Upper lobe of right lung (tissue), 1 donor: ENCODE data around the gene UTP25. TPM values are rescaled to one million over a fixed set of nuclear protein-coding genes. Genes with fewer than 3 reads are reported as not detected.

Source experiments
- ATAC-seq: fragments of 200-7000 bp; cut with Tn5 transposase; one replicate; pipeline ENCODE4 v1.9.1; 2020; ENCODE audit warnings: mild to moderate bottlenecking, moderate library complexity
- DNase-seq: peaks from one replicate; pipeline ENCODE4 v3.0.0-alpha.2; 2020
- H3K27ac ChIP-seq: fragments of 200-600 bp; one replicate; pipeline ENCODE4 v1.8.0; 2022
- H3K27me3 ChIP-seq: fragments of 200-600 bp; one replicate; pipeline ENCODE4 v1.8.0; 2022; ENCODE audit warnings: mild to moderate bottlenecking
- H3K36me3 ChIP-seq: fragments of 200-600 bp; one replicate; pipeline ENCODE4 v1.8.0; 2022
- H3K4me1 ChIP-seq: fragments of 200-600 bp; one replicate; pipeline ENCODE4 v1.8.0; 2022
- H3K4me3 ChIP-seq: fragments of 200-600 bp; one replicate; pipeline ENCODE4 v1.8.0; 2022; ENCODE audit warnings: mild to moderate bottlenecking
- H3K9me3 ChIP-seq: fragments of 200-600 bp; one replicate; pipeline ENCODE4 v1.8.0; 2022
- intact Hi-C: fragments of 100-400 bp; cut with DNase I; formaldehyde crosslinking; loops from one replicate; pipeline ENCODE4 v1.11.0; 2022
- long read RNA-seq: library from polyadenylated mRNA; unstranded; transcript quantifications from one replicate; pipeline ENCODE4 v2.0.0, GENCODE V29; 2021
- total RNA-seq: library from RNA; stranded (reverse); fragmentation: NEBNext Ultra II Directional; extraction: Animal tissue kit (Norgen Biotek cat#: 25700); gene quantifications from one replicate; pipeline ENCODE4 v1.2.1, GENCODE V29; 2021
- TF ChIP-seq, protein P1 (sequence below): fragments of 200-600 bp; IDR thresholded peaks from one replicate; pipeline ENCODE4 v1.8.0; 2022; ENCODE audit warnings: antibody characterized with exemption
- donor health status: DM: no; HTN: yes; CAD: no; lungs with severe emphysema.

Gene UTP25, protein sequence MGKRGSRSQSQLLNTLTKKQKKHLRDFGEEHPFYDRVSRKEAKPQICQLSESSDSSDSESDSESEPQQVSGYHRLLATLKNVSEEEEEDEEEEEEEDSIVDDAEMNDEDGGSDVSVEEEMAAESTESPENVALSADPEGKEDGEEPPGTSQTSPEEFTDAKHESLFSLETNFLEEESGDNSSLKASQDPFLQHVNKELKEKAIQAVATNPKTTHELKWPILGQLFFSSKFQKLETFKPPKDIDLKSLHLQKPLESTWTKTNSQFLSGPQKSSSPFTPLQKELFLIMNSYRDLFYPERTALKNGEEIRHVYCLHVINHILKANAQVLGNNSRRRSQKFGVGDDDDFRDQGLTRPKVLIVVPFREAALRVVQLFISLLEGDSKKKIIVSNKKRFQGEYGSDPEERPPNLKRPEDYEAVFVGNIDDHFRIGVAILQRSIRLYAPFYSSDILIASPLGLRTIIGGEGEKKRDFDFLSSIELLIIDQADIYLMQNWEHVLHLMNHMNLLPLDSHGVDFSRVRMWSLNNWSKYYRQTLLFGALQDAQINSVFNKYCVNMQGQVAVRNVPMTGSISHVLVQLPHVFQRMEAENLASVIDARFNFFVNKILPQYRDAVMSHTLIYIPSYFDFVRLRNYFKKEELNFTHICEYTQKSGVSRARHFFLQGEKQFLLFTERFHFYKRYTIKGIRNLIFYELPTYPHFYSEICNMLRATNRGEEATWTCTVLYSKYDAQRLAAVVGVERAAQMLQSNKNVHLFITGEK
- total RNA-seq = 7.1 TPM
- long read RNA-seq, full-length matches to known transcripts = 12 of 15 reads
- long read RNA-seq, partial matches to known transcripts = 1 of 15 reads
- long read RNA-seq, other reads (novel, unspliced or antisense) = 2 of 15 reads

DNA sequence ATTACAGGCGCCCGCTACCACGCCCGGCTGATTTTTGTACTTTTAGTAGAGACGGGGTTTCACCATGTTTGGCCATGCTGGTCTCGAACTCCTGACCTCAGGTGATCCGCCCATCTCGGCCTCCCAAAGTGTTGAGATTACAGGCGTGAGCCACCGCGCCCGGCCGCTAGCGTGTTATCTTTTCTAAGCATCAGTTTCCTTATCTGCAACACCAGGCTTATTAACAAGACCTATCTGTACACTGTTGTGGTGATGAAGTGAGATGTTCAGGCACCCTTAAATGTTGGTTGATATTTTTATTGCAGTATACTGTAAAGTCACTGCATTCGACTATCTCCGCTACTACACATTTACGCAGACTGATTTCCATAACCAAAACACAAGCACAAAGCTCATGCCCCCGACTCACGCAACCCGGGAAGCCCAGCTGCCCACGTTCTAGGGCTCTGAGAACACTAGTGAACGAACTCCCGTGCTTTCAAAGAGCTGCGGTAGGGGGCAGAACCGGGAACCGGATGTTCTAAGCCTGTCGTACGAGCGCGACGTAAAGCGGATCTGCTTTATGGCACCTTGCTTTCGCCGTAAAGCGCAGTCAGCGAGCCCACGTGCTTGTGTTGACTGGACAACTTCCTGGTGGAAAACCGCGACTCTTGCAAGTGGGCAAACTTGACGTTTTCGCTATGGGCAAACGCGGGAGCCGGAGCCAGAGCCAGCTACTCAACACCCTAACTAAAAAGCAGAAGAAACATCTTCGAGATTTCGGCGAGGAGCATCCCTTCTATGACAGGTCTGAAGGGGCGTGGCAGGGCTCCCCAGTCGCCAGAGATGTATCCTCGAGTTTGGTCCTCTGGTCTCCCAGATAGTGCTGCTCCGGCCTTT lies at the start of gene UTP25:
Gene UTP25, plus strand, starts transcription at position 589 of the 879 bp plus-strand sequence. Its CDS starts 92 bp downstream, at position 681.
- ATAC-seq (peak; percentile 99), DNase-seq (peak; percentile 94)
- Histone ChIP-seq H3K4me3 (peak within 1 kb of the TSS; percentile 91), H3K27me3 (no peaks in the 10 kb centered on the region), H3K36me3 (peaks cover 20% of the 10 kb centered on the region), H3K4me1 (peaks cover 6% of the 10 kb centered on the region), H3K9me3 (no peaks in the 10 kb centered on the region), H3K27ac (peak within 1 kb of the TSS; percentile 77)
- intact Hi-C loops = no loop called here
- TF ChIP-seq, protein P1, sequence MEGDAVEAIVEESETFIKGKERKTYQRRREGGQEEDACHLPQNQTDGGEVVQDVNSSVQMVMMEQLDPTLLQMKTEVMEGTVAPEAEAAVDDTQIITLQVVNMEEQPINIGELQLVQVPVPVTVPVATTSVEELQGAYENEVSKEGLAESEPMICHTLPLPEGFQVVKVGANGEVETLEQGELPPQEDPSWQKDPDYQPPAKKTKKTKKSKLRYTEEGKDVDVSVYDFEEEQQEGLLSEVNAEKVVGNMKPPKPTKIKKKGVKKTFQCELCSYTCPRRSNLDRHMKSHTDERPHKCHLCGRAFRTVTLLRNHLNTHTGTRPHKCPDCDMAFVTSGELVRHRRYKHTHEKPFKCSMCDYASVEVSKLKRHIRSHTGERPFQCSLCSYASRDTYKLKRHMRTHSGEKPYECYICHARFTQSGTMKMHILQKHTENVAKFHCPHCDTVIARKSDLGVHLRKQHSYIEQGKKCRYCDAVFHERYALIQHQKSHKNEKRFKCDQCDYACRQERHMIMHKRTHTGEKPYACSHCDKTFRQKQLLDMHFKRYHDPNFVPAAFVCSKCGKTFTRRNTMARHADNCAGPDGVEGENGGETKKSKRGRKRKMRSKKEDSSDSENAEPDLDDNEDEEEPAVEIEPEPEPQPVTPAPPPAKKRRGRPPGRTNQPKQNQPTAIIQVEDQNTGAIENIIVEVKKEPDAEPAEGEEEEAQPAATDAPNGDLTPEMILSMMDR = peak; percentile 67

DNA sequence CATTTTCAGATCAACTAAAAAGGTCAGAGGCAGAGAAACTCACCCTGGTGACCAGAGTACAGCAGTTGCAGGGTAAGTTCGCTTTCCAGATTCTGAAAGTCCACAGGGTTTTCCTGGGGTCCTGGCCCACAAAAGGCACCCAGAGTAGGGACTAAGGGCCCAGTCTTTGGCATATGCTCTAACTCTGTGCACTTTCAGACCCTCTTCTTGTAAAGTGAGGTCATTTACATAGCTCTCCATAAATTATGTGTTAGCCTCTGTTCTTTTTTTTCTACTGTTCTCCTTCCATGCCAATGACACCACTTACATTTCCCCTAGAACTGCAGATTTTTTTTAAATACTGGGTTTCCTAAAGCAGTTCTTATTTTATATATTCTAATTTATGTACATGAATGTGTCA lies 49.7 kb upstream of the UTP25 start:
- H3K4me1 ChIP-seq = no peaks in the 10 kb centered on the region
- no peaks in the 10 kb centered on the region for H3K27me3 ChIP-seq
- DNase-seq (no peak), ATAC-seq (no peak)
- no peaks in the 10 kb centered on the region for H3K36me3 ChIP-seq
- H3K9me3 ChIP-seq = no peaks in the 10 kb centered on the region
- TF ChIP-seq, protein P1 = no peak
- no peak overlapping the region for H3K4me3 ChIP-seq
- intact Hi-C loops = no loop called here
- no peak overlapping the region for H3K27ac ChIP-seq

DNA sequence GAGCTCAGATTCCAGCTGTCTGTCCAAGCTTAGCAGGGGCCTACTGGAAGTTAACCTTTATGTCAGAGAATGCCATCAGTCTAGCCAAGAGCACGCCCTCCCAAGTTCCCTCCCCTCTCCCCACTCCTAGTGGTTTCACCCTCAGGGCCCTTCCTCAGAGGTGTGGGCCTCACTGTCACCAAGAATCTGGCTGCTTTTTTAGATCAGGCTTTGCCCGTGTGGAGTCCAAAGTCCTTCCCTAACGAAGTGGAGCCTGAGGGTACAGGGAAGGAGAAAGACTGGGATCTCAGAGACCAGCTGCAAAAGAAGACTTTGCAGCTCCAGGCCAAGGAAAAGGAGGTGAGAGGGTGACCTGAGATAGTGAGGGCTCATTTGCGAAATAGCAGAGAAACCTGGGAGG lies 47.5 kb upstream of the UTP25 start:
- H3K4me1 ChIP-seq = peaks cover 8% of the 10 kb centered on the region
- H3K9me3 ChIP-seq = no peaks in the 10 kb centered on the region
- H3K27ac ChIP-seq = no peak overlapping the region
- no peak overlapping the region for H3K4me3 ChIP-seq
- H3K27me3 ChIP-seq = no peaks in the 10 kb centered on the region
- ATAC-seq = no peak
- intact Hi-C loops = no loop called here
- DNase-seq = no peak
- TF ChIP-seq, protein P1 = no peak
- H3K36me3 ChIP-seq = no peaks in the 10 kb centered on the region

DNA sequence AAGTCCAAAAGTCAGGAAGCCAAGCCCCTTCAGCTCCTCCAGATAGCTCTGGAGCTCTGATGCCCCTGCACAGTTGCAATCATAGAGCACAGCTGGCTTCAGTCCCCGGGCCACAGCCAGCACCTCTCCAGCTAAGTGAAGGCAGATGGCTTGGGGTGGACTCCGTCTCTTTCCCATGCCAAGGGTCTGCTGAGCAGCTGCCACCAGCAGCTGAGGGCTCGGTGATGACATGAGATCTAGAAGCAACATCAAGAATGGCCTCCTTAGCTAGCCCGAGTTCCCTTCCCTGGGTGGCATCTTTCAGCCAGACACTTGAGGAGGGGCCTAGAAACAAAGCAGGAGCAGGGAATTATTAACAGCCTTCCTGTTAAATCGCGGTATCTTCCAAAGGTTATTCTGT lies 44.4 kb upstream of the UTP25 start:
- ATAC-seq (no peak), DNase-seq (no peak)
- no peaks in the 10 kb centered on the region for H3K36me3 ChIP-seq
- H3K27me3 ChIP-seq = no peaks in the 10 kb centered on the region
- intact Hi-C loops = no loop called here
- TF ChIP-seq, protein P1 = no peak
- H3K4me1 ChIP-seq = peaks cover 8% of the 10 kb centered on the region
- H3K4me3 ChIP-seq = peak overlapping the region; percentile 62
- no peaks in the 10 kb centered on the region for H3K9me3 ChIP-seq
- no peak overlapping the region for H3K27ac ChIP-seq
